Epithelial cell of prostate (primary cell): ENCODE measurements around the gene PPP3R2.
"Not testable (repeated sequence)": the region's sequence is repeated elsewhere in the genome, so short reads cannot be mapped to it uniquely, and the experiment has no call there.

Experiments used
- DNase-seq: peaks from one replicate; pipeline ENCODE4 v3.0.0-alpha.2; 2011; ENCODE audit warnings: low read depth, low spot score
- H3K27ac ChIP-seq: fragments of 450-650 bp; 2 replicates; pipeline ENCODE4 v1.5.1; 2017; ENCODE audit warnings: mild to moderate bottlenecking

The PPP3R2 gene

DNA sequence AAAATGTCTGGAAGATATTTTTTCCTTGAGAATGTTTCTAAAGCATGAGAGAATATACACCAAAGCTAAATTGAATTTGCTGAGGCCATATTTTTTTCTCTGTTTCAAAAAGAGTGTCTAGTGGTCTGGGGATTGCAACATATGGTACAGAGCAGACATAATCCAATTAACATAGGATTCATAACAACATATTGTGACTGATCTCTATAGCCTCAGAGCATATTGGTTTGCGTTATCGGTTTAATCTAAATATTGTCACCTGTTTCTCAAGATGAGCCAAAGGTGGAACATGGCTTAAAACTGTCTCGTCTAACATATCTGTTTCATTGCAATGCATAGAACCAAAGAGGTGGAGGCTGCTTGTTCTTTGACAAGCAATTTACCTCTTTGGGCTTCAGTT lies 3.9 kb downstream of the PPP3R2 start:
- H3K27ac ChIP-seq, result no peak overlapping the region
- no peak for DNase-seq

DNA sequence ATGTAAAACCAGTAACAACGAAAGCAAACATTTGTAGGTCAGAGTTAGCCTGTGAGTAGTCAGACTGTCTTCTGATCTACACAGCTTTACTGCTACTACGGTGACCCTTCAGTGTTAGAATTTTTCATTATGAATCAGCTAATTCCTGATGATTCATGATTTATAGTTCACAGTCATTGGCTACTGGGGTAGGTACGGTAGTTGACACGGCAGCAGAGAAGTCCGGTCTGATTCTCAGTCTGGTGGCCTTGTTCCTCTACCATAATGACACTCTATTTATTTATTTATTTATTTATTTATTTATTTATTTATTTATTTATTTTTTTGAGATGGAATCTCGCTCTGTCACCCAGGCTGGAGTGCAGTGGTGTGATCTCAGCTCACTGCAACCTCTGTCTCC lies 4.7 kb downstream of the PPP3R2 start:
- not testable (repeated sequence) for H3K27ac ChIP-seq
- peak; percentile 43 for DNase-seq

DNA sequence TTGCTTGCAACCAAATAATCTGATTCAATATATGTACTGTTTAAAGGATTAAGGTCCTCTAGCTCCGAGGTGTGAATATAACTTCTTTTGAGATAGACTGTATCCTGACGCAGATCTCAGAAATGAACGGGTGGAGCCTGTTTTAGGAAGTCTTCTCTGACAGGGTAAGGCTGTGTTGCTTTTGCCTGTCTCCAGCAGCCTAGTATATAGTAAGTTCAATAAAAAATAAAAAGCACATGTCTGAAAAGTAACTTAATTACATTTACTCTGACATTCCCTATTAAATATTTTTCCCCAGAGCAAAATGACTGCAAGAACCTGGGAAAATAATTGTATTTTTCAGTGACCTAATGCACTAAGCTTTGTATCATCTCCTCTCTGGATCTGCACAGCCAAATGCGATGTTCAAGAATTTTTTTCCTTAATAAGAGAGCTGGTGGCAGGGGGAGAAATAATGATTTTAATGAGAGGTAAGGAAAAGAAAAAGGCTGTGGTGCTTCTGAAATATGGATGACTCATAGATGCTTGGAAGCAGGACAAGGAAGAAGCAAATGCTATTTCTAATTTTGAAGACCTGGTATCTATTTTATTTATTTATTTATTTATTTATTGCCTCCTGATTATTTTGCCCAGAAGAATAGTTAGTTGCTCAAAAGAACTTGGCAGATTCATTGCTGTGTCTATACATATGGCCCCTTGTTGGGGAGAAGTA lies 7.3 kb downstream of the PPP3R2 start:
- no peak overlapping the region for H3K27ac ChIP-seq
- DNase-seq, result no peak

GRCh38 chr9:101586651-101587050 lies 8.1 kb downstream of the PPP3R2 start:
- DNase-seq, result no peak
- no peak overlapping the region for H3K27ac ChIP-seq

- DNase-seq, result no peak
- H3K27ac ChIP-seq, result no peak overlapping the region
These were observed 9.0 kb downstream of the PPP3R2 start for GRCh38 chr9:101585740-101586139.

DNA sequence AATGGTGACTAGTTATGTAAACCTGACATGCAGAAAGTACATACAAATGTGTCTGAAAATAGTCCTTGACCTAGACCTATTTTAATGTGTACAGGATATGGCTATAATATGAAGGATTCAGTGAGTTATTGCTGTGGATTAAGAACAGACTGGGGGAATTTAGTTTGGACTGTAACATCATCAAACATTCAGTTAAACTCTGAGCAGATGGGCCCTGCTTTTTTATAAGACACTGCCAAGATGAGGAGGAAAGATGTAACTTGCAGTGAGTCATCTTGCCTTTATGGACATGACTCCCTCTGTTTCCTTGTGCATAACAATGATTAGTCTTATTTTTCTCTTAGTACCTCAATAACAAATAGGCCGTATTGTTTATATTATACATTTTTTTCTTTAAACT lies 12.2 kb downstream of the PPP3R2 start:
- no peak overlapping the region for H3K27ac ChIP-seq
- peak; percentile 39 for DNase-seq

DNA sequence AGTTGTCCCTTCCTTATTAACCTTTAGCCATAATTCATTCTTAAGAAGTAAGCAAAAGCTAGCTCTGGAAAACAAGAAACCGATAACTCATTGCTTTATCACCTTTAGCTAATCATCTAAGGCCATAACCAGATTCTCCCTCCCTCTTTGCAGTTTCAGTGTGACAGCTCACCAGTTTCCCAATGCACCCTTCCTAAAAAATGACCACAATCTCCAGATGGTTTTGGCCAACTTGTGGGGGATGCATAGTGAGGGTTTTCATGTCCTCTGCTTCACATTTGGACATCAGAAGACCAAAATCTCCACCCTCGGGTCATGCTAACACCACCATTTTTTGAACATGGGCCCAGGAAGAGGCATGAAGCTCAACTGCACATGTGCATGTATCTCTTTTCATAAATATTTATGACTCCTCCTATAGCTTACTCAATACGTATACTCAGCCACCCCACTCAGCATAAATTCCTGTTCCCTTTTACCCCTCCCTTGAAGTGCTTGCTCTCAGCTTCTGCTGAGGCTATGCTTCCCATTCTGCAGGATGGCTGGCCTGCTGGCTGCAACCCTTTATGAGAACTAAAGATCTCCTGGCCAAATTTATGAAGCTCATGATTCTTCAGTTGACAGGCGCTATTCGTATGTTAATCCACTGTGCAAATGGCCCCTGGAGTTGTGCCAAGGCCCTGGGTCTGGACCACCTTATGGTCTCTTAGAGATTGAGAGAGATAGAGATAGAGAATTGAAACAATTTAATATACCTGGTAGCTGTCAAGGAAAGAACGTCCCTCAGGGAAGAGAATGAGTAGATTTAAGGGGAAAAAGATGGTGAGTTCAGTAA lies 14.8 kb downstream of the PPP3R2 start:
- no peak overlapping the region for H3K27ac ChIP-seq
- DNase-seq, result no peak

DNA sequence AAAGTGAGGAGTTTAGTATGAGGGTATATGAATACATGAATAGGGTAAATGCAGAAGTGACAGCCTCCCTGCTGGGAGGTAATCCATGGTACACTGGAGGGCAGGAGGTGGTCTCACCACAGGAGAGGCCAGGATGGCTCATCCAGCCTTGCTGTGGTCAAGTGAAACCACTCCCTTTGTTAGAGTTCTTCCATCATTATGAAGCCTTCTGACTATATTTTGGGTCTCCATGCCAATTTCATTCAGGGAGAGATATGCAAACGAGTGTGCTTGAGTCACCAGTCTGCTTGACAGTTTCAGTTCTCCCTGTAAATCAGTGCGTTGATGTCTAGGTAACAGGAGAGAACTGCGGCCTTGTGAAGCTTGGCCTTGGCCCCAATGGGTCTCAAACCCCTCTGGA lies 16.4 kb downstream of the PPP3R2 start:
- no peak for DNase-seq
- no peak overlapping the region for H3K27ac ChIP-seq

GRCh38 chr9:101574731-101575333 lies 19.9 kb downstream of the PPP3R2 start:
- no peak overlapping the region for H3K27ac ChIP-seq
- DNase-seq, result no peak

DNA sequence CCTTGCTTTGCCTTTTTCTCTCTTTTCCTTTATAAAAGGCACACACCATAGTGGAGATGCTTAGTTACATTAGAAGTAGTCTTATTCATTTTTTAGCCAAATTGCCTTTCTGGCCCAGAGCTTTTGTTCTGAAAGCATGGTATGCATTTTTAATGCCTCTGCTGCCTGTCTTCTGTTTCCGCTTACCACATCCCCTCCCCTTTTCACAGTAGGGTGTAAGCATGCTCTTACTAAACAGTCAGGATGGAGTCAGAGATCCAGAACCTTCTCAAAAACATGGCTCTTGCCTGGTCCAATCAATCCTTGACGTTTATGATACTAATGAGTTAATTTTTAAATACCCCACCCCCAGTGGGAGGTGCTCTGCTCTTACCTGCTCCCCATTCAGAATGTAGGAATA lies 22.5 kb downstream of the PPP3R2 start:
- DNase-seq, result no peak
- H3K27ac ChIP-seq, result no peak overlapping the region

GRCh38 chr9:101571114-101571513 lies 23.7 kb downstream of the PPP3R2 start:
- no peak overlapping the region for H3K27ac ChIP-seq
- DNase-seq, result no peak

- DNase-seq, result no peak
- no peak overlapping the region for H3K27ac ChIP-seq
These were observed 24.8 kb downstream of the PPP3R2 start for GRCh38 chr9:101569741-101570501.

GRCh38 chr9:101567725-101568350 lies 26.9 kb downstream of the PPP3R2 start:
- H3K27ac ChIP-seq, result no peak overlapping the region
- DNase-seq, result no peak

DNA sequence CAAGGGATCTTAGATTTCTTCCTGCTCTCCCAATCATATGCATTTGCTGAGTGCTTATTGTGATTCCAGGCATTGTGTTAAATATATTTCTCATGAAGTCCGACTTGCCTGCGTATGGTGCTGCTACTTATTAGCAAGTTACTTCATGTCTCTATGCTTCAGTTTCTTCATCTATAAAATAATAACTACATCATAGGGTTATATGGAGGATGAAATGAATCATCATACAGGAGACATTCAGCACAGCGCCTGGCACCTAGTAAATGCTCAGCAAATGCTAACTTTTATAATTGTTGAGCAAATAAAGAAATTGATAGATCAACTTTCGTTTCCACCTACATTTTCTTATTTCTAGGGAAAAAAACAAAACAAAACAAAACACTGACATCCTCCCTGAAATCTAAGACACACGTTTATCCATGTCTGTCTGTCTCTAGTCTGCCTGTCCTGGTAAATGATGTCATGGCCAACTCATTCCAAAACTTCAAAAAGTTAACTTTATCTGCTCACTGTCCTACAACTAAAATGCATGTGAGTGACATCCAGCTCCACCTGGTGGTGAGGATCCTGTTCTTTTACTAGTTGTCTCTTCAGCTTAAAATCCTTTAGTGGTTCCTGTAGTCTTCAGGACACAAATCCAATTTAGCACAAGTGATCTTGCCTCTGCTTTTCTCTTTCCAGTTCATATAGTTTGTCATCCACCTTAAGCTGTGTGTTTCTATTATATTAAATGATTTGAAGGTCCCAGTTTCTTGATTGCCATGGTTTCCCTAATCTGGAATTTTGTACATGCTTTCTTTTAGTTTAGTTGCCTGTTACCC lies 27.7 kb downstream of the PPP3R2 start:
- no peak overlapping the region for H3K27ac ChIP-seq
- DNase-seq, result no peak

DNA sequence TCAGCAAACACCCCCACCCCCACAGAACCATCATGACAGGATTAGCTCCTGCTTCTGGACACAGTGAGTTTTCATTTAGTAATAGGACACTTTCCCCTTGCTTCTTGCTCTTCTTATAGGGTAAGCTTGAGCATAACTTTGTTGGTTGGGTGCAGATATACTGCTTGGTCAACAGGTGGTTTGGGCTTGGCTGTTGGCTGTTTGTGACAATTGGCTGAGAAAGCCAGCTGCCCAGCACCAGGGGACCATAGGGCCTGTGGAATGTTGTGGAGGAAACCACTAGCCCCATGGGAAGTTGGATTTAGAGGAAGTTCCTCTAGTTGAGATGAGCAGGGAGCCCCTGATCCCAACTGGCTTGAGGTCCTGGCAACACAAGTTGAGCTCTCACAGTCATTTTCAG lies 30.5 kb downstream of the PPP3R2 start:
- DNase-seq, result no peak
- H3K27ac ChIP-seq, result no peak overlapping the region

DNA sequence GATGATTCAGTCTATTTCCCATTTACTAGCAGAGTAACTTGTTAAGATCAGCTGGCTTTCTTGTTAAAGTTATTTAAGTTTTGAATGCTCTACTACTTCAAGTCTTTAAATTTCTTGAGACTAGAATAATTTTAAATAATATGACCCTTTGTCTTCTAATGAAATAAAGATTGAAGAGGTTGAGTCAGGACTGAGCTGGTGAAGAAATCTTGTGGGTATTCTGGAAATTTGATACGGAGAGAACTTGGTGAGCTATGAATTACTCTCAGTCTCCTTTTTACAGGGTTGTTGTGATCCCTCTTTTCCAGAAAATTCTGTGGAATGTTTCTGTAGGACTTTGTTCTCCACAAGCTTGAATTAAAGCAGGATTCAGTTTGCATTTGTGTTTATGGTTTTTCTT lies 31.8 kb downstream of the PPP3R2 start:
- DNase-seq, result no peak
- no peak overlapping the region for H3K27ac ChIP-seq

- H3K27ac ChIP-seq, result no peak overlapping the region
- no peak for DNase-seq
These were observed 33.0 kb downstream of the PPP3R2 start for GRCh38 chr9:101561740-101562139.

DNA sequence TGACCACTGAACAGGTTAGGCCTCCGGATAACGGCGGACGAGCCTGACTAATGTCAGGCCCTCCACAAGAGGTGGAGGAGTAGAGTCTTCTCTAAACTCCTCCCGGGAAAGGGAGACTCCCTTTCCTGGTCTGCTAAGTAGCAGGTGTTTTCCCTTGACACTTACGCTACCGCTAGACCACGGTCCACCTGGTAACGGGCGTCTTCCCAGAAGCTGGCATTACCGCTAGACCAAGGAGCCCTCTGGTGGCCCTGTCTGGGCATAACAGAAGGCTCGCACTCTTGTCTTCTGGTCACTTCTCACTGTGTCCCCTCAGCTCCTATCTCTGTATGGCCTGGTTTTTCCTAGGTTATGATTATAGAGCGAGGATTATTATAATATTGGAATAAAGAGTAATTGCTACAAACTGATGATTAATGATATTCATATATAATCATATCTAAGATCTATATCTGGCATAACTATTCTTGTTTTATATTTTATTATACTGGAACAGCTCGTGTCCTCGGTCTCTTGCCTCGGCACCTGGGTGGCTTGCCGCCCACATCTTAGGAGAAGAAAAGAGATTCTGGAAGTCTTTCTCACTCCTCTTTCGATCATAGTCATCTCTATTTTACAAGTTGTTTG lies 45.2 kb downstream of the PPP3R2 start:
- not testable (repeated sequence) for H3K27ac ChIP-seq, DNase-seq
